Measurements from ENCODE around the gene PRDX5. TPM values are rescaled to one million over a fixed set of nuclear protein-coding genes. Genes with fewer than 3 reads are reported as not detected.

Gene PRDX5
- total RNA-seq, 1 donor from 2014 or later: 223 TPM

GRCh38 chr11:64289002-64289564 lies 28.8 kb upstream of the PRDX5 start:
- no peak for DNase-seq (ENCODE audit: low read depth)

- DNase-seq (ENCODE audit: low read depth): no peak
Observed at GRCh38 chr11:64290352-64291261, 27.3 kb upstream of the PRDX5 start.

- no peak for DNase-seq (ENCODE audit: low read depth)
Observed at GRCh38 chr11:64291262-64291751, 26.6 kb upstream of the PRDX5 start, which contains the start of gene KCNK4. Gene KCNK4 (plus strand): TSS chr11:64291302. CDS start chr11:64293019, 1,717 bp downstream.

- no peak for DNase-seq (ENCODE audit: low read depth)
Observed at GRCh38 chr11:64291752-64292459, 26.0 kb upstream of the PRDX5 start.

GRCh38 chr11:64292460-64293254 lies 25.3 kb upstream of the PRDX5 start:
- no peak for DNase-seq (ENCODE audit: low read depth)

GRCh38 chr11:64294774-64295173 lies 23.1 kb upstream of the PRDX5 start:
- DNase-seq (ENCODE audit: low read depth): peak; percentile 57

- no peak for DNase-seq (ENCODE audit: low read depth)
Observed at GRCh38 chr11:64295760-64296159, 22.2 kb upstream of the PRDX5 start.

- no peak for DNase-seq (ENCODE audit: low read depth)
Observed at GRCh38 chr11:64296236-64296635, 21.7 kb upstream of the PRDX5 start.

- DNase-seq (ENCODE audit: low read depth): no peak
Observed at GRCh38 chr11:64296830-64297698, 20.9 kb upstream of the PRDX5 start.

GRCh38 chr11:64297699-64298358 lies 20.1 kb upstream of the PRDX5 start:
- DNase-seq (ENCODE audit: low read depth): no peak

- DNase-seq (ENCODE audit: low read depth): peak; percentile 37
Observed at GRCh38 chr11:64298966-64299846, 18.7 kb upstream of the PRDX5 start.

GRCh38 chr11:64299847-64300648 lies 17.9 kb upstream of the PRDX5 start, which contains the start of gene CATSPERZ:
Gene CATSPERZ (plus strand): TSS chr11:64300358. CDS start chr11:64300411, 53 bp downstream.
- DNase-seq (ENCODE audit: low read depth): no peak

GRCh38 chr11:64303109-64304031 lies 14.6 kb upstream of the PRDX5 start:
- DNase-seq (ENCODE audit: low read depth): no peak

- DNase-seq (ENCODE audit: low read depth): no peak
Observed at GRCh38 chr11:64304032-64304315, 13.9 kb upstream of the PRDX5 start.

GRCh38 chr11:64304316-64305072 lies 13.4 kb upstream of the PRDX5 start:
- peak; percentile 91 for DNase-seq (ENCODE audit: low read depth)

Measured in myocyte (in vitro differentiated cells).